ENCODE data around the gene TP53I11.

The TP53I11 gene

GRCh38 chr11:44942029-44942955 lies 8.4 kb downstream of the TP53I11 start:
- DNase-seq (ENCODE audit: low read depth) = no peak
- TF ChIP-seq CTCF (IDR thresholded peaks at IDR 0.05; ENCODE audit: insufficient read depth, low read depth, low read length, missing control alignments) = no peak
- no peak overlapping the region for H3K4me3 ChIP-seq (ENCODE audit: low read length)

- DNase-seq (ENCODE audit: low read depth) = no peak
- no peak for TF ChIP-seq CTCF (IDR thresholded peaks at IDR 0.05; ENCODE audit: insufficient read depth, low read depth, low read length, missing control alignments)
- no peak overlapping the region for H3K4me3 ChIP-seq (ENCODE audit: low read length)
These were observed 9.2 kb downstream of the TP53I11 start for GRCh38 chr11:44941259-44942021.

GRCh38 chr11:44940835-44941234 lies 9.8 kb downstream of the TP53I11 start:
- H3K4me3 ChIP-seq (ENCODE audit: low read length) = no peak overlapping the region
- no peak for DNase-seq (ENCODE audit: low read depth)
- TF ChIP-seq CTCF (IDR thresholded peaks at IDR 0.05; ENCODE audit: insufficient read depth, low read depth, low read length, missing control alignments) = no peak

- no peak for TF ChIP-seq CTCF (IDR thresholded peaks at IDR 0.05; ENCODE audit: insufficient read depth, low read depth, low read length, missing control alignments)
- DNase-seq (ENCODE audit: low read depth) = no peak
- no peak overlapping the region for H3K4me3 ChIP-seq (ENCODE audit: low read length)
These were observed 10.3 kb downstream of the TP53I11 start for GRCh38 chr11:44940404-44940803.

- no peak for DNase-seq (ENCODE audit: low read depth)
- H3K4me3 ChIP-seq (ENCODE audit: low read length) = no peak overlapping the region
- TF ChIP-seq CTCF (IDR thresholded peaks at IDR 0.05; ENCODE audit: insufficient read depth, low read depth, low read length, missing control alignments) = no peak
These were observed 10.8 kb downstream of the TP53I11 start for GRCh38 chr11:44939673-44940395.

GRCh38 chr11:44938066-44938691 lies 12.5 kb downstream of the TP53I11 start:
- H3K4me3 ChIP-seq (ENCODE audit: low read length) = no peak overlapping the region
- TF ChIP-seq CTCF (IDR thresholded peaks at IDR 0.05; ENCODE audit: insufficient read depth, low read depth, low read length, missing control alignments) = no peak
- no peak for DNase-seq (ENCODE audit: low read depth)
